Measurements from ENCODE around the gene HRH1.
"Not testable (repeated sequence)": the region's sequence is repeated elsewhere in the genome, so short reads cannot be mapped to it uniquely, and the experiment has no call there.

Gene HRH1

DNA sequence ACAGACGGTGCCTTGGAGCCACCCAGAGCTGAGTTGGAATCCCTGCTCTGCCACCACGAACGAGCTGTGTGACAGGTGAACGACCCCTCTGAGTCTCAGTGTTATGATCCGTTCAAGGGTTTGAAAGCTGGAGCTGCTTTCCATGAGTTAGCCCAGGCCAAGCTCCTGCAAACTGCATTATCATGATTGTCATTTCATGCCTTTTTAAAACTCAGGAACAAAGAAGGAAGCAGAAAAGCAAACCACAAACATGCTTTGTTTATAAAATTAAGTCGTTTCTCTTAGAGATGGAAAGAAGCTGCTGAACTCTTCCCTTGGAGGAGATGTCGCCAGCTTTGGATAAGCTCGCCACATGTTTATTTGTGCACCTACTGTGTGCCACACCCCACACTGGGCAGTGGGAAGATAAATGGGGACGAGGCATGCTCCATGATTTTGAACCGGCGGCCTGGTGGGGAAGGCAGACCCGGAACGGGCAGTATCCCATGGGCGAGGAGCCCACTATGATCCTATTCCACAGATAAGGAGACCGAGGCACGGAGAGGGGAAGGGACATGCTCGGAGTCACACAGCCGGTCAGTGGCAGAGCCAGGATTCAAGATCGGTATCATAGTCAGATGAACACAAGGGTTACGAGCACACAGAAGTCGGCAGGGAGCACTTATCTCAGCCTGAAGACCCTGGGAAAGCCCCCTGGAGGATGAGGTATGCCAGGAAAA is 15.9 kb downstream of the HRH1 start:
- no peak for DNase-seq (ENCODE audit: low read depth in 4 of 4, low spot score in 1 of 4)

GRCh38 chr3:11172096-11172690 is 17.9 kb downstream of the HRH1 start:
- no peak for DNase-seq (ENCODE audit: low read depth in 4 of 4, low spot score in 1 of 4)

GRCh38 chr3:11173828-11174465 is 19.7 kb downstream of the HRH1 start:
- DNase-seq (ENCODE audit: low read depth in 4 of 4, low spot score in 1 of 4), result no peak

DNA sequence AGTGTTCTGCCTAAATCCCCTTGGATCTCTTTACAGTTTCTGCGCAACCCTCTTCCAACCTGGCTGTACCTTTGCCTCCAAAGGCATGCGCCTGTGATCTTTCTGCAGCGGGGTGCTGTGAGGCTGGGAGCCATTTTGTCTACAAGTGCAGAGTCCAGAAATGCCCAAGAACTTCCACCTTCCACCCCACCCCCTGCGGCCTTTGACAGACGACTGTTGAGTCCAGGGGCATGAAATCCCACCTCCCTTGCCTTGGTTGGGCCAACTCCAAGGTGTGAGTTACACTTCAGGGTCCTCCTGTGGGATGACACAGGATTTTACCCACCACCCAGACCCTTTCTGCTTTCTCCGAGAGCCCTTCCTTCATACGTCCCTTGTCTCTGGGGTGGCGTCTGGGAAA is 24.1 kb downstream of the HRH1 start:
- DNase-seq (ENCODE audit: low read depth in 4 of 4, low spot score in 1 of 4), result no peak

DNA sequence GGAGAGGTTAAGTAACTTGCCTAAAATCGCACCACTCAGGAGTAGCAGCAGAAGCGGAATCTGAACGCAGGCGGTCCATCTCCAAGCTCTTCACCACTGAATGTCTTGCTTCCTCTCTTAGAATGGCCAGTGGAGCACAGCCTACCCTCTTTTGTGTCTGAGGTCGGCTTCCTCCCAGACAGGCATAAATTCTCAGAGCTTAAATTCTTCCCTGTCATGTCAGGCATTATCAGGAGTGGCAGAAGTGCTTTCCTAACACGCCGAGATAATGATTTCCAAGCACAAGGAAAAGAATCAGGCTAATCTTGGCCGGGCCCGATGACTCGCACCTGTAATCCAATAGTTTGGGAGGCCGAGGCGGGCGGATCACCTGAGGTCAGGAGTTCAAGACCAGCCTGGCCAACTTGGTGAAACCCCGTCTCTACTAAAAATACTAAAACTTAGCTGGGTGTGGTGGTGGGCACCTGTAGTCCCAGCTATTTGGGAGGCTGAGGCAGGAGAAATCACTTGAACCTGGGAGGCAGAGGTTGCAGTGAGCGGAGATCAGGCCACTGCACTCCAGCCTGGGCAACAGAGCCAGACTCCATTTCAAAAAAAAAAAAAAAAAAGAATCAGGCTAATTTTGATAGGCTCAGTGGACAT is 30.2 kb downstream of the HRH1 start:
- DNase-seq (ENCODE audit: low read depth in 4 of 4, low spot score in 1 of 4), result not testable (repeated sequence)

- DNase-seq (ENCODE audit: low read depth in 4 of 4, low spot score in 1 of 4), result no peak
Measured at GRCh38 chr3:11185144-11185543, 30.9 kb downstream of the HRH1 start.

DNA sequence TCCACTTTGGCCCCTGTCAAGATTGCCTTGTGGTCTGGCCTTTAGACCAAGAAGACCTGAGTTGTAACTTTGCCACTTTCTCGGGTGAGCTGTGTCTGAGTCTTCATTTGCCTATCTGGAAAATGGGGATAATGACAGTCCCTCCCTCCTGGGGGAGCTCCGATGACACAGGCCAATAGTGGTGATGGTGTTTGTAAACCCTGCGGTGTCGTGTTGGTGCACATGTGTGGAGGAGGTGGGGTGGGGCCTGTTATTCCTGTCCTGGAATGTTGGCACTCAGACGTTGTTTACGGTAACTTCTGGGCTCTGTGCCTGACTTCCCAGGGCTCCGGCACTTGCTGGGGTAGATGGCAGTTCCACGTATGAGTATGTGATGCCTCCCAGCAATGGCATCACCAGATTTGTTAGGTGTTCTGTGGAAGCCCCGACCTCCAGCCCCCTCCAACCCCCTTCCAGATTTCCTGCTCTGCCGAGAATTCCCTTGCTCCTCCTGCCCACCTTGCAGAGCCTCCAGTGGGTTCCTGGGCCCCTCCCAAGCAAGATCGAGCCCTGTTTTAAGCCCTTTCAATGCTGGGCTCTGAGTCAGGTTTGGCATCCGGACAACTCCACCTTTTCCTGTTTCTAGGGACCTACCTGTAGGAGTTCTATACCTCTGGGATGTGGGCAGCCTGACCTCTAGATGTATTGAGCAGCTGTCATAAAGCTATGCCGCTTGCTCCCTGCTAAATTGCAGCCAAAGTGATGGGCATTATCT is 31.4 kb downstream of the HRH1 start:
- DNase-seq (ENCODE audit: low read depth in 4 of 4, low spot score in 1 of 4), result no peak

DNA sequence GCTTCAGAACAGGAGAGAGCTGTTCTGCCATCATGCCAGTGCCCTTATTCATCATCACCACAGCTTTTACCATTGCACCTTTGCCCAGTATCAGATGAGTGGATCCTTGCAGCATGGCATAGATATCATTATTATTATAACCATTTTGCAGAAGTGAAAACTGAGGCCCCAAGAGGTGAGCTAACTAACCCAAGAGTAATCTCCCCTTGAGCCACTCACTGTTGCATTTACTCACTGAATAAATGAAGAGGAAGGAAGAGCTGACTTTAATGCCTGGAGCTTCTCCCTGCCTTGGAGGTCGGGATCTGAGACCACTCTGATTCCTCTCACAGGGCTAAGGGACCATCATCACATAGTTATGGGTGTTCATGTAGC is 32.0 kb downstream of the HRH1 start:
- DNase-seq (ENCODE audit: low read depth in 4 of 4, low spot score in 1 of 4), result no peak

DNA sequence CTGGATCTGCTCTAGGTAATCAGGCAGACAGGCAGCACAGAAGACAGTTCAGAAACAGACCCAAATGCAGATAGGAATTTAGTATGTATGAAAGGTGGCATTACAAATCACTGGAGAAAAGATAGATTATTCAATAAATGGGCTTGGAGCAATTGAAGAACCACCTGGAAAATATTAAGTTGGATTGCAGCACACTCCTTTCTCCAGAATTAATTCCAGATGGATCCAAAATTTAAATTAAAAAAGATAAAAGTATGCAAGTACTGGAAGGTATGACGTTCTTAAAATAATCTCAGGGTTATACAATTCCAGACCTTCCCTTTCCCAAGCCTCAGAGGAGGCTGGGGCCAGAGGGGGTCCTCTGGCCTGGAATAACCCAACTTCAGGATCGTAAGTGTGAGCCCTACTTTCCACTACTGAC is 32.5 kb downstream of the HRH1 start:
- DNase-seq (ENCODE audit: low read depth in 4 of 4, low spot score in 1 of 4), result no peak

DNA sequence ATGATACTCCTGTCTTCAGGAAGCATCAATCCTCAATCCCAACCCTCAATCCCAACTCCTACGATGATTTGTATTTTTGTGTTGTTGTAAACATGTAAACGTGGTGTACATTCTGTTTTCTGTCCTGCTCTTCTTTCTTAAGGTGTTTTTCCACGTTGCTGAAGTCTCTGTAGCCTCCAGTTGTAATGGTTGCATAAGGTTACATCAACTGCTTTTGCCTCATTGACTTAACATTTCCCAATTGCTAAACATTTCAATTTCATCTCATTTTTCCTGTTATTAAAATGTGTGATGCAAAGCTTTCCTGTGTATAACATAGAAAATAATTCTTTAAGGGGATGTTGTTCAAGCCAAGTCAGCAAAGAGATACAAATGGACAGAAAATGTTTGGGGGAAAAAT is 33.4 kb downstream of the HRH1 start:
- no peak for DNase-seq (ENCODE audit: low read depth in 4 of 4, low spot score in 1 of 4)

- DNase-seq (ENCODE audit: low read depth in 4 of 4, low spot score in 1 of 4), result no peak
Measured at GRCh38 chr3:11188231-11188630, 33.9 kb downstream of the HRH1 start.

DNA sequence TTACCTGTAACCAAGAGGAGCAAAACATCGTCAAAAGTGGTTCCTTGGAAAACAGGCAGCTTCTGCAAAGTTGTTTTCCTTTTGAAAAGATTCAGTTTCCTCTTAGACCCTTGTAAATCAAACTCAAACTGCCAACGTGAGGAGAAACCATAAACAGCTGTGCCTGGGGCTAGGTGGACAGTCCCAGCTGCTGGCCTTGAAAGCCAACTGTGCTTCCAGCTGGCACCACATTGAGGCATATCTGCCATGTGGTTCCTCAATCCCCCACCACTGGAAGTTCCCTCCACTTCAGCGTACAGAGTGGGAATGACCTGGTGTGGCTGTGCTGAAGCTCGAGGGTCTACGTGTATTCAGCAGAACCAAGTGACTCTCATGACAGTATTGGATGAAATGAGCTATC is 40.9 kb downstream of the HRH1 start:
- DNase-seq (ENCODE audit: low read depth in 4 of 4, low spot score in 1 of 4), result no peak

GRCh38 chr3:11195721-11196332 is 41.5 kb downstream of the HRH1 start:
- DNase-seq (ENCODE audit: low read depth in 4 of 4, low spot score in 1 of 4), result no peak

GRCh38 chr3:11197484-11197883 is 43.2 kb downstream of the HRH1 start:
- no peak for DNase-seq (ENCODE audit: low read depth in 4 of 4, low spot score in 1 of 4)

- DNase-seq (ENCODE audit: low read depth in 4 of 4, low spot score in 1 of 4), result no peak
Measured at GRCh38 chr3:11198070-11198469, 43.8 kb downstream of the HRH1 start.

DNA sequence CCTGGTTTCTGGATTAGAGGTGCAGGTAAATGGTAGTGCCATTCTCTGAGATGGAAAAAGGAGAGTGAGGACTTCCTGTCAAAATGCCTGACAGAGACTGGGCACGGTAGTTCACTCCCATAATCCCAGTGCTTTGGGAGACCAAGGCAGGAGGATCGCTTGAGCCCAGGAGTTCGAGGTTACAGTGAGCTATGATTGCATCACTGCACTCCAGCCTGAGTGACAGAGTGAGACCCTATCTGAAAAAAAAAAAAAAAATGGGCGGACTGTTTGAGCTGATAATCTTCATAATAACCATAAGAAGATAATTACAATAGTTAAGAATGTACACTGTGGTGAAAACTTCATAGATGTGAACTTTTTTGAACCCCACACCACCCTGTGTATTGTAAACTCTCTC is 44.2 kb downstream of the HRH1 start:
- no peak for DNase-seq (ENCODE audit: low read depth in 4 of 4, low spot score in 1 of 4)

GRCh38 chr3:11199902-11200845 is 45.9 kb downstream of the HRH1 start:
- no peak for DNase-seq (ENCODE audit: low read depth in 4 of 4, low spot score in 1 of 4)

- no peak for DNase-seq (ENCODE audit: low read depth in 4 of 4, low spot score in 1 of 4)
Measured at GRCh38 chr3:11201251-11202019, 47.1 kb downstream of the HRH1 start.

- DNase-seq (ENCODE audit: low read depth in 4 of 4, low spot score in 1 of 4), result no peak
Measured at GRCh38 chr3:11203961-11204360, 49.7 kb downstream of the HRH1 start.
